Stimulated activated CD4-positive, alpha-beta T cell treated with anti-CD3 and anti-CD28 coated beads, Interleukin-15, amount 100 ng/mL, for 48 hours (primary cell): Measurements from ENCODE around the gene HDAC5.
"Not testable (repeated sequence)": the region's sequence is repeated elsewhere in the genome, so short reads cannot be mapped to it uniquely, and the experiment has no call there.

ENCODE experiments used
- DNase-seq, 2 donors: peaks; one replicate each; pipeline ENCODE4 v3.0.0-alpha.2; 2020; ENCODE audit warnings: low read depth in 2 of 2

Gene HDAC5

DNA sequence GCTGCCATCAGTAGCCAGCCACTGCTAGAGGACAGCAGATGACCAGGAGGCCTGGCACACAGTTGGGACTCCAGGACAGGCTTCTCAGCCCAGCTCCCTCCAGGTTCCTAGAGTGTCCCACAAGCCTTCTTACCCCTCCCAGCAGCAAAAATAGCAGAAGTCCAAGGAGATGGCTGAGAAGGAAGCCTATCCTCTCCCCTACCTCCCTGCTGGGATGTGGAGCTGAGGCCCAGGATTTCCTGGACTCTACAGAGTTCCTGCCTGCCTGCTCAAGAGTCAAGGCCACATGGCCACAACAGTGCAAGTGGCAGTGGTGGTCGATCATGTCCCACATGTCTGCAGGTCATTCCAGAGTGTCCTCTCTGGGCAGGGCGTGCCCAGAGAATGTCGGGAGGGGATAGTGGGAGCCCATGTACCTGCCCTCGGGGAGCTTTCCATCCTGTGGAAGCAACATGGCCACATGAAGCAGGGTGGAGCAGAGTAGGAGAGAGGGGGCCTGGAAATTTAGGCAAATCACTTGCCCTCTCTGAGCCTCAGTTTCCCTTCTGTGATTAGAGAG is 10.6 kb upstream of the HDAC5 start:
- no peak for DNase-seq

DNA sequence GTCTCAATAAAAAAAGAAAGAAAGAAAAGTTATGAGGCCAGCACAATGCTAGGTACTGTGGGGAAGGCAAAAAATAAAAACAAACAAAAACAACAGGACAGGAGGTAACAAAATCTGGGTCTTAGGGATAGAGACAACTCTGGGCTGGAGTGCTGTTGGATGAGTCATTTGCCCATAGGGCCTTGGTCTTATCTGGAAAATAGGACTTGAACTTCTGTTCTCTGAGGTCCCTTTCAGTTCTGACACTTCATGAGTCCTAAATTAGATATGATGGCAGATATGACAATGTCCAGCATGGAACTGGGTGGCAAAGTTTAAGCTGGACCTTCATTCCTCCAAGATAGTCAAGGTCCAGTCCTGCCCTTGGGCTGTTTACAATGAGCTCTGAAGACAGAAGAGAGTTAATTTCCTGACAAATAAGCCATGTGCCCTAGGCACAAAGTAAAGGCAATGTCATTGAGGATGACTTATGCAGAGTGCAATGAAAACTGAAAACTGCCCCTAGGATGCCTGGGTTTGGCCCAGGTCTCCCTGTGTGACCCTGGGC is 8.9 kb upstream of the HDAC5 start:
- no peak for DNase-seq

DNA sequence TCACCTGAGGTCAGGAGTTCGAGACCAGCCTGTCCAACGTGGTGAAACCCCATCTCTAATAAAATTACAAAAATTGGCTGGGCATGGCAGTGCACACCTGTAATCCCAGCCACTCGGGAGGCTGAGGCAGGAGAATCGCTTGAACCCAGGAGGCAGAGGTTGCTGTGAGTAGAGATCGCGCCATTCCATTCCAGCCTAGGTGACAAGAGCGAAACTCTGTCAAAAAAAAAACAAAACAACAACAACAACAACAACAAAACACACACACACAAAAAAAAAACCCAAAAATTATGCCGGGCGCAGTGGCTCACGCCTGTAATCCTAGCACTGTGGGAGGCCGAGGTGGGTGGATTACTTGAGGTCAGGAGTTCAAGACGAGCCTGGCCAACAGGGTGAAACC is 7.9 kb upstream of the HDAC5 start:
- not testable (repeated sequence) for DNase-seq

DNA sequence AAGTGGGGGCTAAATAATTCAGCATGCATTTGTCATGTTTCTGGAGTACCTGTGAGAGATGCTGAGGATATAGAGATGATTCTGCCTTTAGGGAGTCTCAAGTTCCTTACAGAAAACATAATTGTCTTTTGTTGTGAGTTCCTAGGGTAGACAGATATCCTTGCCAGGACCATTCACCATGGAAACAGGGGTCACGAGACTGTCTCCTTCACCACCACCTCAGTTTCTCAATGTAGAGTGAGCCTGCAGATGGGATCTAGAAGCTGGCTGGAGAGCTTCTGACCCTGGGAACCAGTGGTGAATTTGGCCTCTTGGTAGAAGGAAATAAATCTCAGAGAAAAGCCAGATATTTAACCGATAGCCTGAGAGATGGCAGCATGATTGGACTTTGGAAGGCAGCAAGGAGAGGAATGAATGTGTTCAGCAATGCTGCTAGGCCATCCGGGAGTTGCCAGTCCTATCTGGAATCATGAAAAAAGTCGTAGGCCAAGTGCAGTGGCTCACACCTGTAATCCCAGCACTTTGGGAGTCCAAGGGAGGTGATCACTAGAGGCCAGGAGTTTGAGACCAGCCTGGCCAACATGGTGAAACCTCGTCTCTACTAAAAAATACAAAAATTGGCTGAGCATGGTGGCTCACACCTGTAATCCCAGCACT is 7.4 kb upstream of the HDAC5 start:
- DNase-seq, result no peak

DNA sequence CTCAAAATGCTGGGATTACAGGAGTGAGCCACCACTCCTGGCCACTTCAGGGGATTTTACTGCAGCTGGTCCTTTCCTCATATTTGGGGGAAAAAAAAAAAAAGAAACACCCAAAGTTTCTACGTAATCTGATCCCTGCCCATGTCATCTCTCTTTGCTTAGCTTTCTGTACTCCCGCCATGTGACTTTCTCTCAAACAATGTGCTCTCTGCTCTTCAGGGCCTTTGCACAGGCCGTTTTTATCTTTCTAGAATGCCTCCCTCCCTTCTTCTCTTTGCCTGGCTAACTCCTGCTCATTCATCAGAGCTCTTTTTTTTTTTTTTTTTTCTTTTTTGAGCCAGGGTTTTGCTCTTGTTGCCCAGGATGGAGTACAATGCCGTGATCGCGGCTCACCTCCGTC is 4.9 kb upstream of the HDAC5 start:
- no peak for DNase-seq

DNA sequence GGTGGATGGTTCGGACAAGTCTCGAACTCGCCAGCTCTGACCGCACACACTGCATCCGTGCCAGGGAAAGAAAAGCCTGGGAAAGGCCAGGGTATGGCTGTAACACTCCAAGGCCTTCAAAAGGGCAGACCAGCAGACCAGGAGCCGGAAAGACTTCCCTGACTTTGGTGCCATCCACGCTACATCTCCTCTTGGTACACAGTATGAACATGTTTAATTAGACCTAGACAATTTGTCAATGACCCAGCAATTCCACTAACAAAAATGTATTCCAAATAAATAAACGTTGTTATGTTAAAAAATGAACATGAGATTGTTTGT is 637 bp upstream of the HDAC5 start:
- no peak for DNase-seq

DNA sequence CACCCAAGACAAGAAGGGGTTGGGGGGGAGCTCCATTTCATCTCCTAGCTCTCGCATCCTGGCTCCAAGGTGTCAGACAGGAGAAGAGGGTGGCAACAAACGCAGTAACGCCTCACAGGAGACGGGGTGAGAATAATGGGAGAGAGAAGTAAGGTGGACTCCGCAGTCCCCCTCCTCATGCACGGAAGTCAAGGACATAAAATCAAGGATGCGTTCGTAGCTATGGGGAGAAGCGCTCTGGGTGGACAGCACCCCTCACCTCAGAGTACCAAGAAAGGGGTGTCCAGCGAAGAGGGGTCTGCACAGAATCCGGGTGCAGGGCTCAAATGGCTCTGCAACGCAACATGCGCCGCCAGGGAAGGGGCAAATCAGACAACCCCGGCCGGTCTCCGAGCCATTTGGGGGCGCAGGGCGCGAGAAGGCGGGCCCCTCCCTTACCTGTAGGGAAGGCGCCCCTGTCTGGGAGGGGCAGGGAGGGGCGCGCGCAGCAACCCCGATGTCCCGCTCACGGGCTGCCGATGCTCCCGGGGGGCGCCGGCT is 555 bp downstream of the HDAC5 start:
- DNase-seq, result no peak

DNA sequence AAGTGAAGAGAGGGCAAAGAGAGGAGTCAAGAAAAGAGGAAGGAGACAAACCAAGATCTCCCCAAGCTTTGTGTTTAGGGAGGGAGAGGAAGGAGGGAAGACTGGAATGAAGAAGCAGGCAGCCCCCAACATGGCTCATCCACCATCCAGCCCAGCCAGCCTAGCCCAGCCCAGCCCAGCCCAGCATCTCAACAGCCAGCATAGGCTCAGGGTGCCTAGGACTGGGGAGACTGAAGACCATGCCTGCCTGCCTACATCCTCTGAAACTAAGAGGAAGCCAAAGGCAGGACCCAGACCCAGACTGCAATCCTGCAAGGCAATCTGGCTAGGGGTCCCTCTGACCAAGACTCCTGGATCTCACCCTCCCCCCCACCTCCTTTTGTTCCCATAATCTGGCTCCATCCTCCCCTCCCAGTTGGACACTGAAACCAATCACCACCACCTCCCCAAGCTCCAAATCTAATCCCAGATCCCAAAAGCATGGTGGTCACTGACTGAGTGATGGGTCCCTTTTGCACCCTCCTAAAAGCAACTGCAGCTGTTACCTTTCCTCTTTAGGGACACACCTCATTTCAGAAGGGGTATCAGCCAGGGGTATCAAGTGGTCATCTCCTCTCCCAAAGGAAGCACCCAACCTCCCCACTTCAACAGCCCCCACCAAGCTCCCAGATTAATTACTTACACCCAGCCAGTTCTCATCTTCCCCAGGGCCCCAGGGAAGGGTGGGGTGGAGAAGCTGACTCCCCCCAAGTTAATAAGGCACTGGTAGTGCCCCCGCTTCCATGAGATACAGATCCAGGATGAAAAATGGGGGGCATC is 1.2 kb downstream of the HDAC5 start:
- no peak for DNase-seq

DNA sequence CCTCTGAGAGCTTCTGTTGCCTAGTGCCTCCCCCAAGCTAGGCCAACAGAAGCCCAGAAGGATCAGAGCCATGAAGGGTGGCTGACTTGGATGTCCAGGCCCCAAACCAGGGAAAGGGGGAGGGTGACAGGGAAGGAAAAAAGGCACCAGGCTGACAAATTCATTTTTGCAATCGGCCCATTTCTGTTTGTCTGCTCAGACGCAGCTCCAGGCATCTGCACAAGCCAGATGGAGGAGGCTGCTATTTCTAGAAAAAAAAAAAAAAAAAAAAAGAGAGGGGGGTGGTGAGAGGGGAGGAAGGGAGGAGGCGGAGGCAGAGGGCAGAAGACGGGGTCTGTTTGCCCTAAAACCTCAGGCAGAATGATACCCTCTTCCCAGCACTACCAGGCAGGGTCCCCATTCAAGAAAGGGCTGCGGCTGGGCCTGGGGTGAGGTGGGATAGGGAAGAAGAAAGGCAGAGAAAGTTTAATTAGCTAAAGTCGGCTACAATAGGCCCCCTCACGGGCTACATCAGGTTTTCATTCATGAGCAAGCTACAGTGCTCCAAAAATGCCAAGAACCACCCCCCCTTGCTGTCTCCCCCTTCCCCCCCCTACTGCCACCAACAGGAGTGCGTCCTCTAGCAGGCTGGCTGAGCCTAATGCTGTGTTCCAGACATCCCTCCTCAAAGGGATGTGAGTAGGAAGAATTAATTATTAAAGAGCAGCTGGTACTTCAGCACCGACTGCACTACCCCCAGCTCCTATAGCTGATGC is 2.4 kb downstream of the HDAC5 start:
- no peak for DNase-seq

DNA sequence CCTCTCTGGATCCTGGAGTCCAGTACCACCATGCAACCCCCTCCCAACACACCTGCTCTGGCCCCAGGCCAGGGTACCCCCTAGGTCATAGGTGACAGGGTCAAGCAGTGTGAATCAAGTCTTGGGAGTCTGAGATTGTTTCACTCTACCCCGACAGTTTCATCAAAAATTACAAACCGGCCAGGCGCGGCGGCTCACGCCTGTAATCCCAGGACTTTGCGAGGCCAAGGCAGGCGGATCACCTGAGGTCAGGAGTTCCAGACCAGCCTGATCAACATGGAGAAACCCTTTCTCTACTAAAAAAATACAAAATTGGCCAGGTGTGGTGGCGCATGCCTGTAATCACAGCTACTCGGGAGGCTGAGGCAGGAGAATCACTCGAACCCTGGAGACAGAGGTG is 3.2 kb downstream of the HDAC5 start:
- DNase-seq, result not testable (repeated sequence)

DNA sequence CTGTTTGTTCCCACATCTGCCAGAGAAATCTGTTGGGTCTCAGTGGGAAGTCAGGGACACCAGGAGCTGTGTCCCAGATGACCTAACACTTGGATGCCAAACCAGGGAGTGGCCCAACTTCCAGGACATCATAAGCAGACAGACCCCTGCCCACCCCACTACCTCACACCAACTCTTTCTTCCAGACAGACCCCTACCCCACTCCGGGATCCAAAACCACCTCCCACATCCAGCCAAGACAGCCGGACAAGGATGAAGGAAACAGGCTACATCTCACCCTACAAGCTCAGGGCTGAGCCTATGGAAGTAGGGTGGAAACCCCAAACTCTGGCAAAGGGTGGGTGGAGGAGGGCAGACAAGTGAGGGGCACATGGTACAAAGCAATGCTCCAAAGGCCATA is 3.6 kb downstream of the HDAC5 start:
- DNase-seq, result no peak

DNA sequence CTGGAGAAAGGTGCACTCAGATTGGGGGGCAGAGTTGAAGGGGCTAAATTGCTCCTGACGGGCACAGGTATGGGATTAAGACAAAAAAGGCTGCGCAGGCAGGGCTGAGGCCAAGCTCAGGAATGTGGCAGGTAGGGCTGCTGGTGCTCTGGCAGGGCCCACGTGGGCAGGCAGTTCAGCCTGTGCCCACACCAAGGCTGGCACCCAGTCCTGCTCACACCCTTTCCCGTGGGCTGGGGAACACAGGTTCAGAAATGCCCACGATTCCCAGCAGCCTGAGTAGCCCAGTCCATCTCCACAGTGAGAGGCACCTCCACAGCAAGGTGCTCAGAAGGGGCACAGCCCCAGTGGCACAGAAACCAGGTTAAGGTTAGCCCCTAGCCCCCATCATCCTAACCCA is 4.4 kb downstream of the HDAC5 start:
- DNase-seq, result no peak

DNA sequence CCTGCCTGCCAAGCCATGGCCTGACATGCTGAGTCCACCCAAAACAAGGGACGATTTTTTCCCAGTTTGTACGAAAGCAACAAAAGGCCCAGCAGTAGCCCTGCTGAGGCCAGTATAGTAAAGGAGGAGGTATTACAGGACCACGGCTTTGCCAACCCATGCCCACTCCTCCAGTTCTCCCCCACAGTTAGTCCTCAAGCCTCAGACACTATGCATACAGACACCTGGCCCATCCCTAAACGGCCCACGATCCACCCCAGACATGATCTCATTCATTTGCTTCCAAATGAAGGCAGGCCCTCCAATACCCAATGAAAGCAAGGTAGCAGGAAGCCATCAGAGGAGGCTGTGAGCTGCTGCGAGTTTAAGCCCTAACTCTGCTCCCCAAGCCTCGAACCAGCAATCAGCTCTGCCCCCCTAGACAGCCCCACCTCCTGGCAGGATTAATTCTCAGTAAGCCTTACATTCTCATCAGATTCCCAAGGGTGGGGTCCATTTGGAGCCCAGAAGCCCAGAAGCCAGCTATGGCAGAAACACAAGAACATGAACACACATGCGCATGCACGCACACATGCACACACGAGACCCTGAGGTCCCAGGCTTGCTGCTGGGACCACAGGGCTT is 4.9 kb downstream of the HDAC5 start:
- DNase-seq, result no peak

DNA sequence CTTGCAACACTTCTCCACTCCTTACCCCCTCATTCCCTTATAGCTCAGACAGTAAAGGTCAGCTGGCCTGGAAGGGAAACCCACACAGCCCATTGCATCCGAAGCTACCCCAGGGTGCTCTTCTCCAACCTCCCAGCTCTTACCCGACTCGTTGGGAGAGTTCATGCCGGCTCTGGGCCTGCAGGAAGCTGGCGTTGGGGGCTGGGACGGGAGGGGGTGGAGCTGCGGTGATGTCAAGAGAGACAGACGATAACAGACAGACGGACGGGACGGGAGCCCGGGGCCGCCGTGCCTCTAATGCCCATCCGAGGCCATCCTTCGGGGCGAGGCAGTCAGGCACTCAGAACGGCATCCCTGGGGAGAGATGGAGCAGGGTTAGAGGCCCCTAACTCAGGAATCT is 6.1 kb downstream of the HDAC5 start:
- DNase-seq, result no peak

DNA sequence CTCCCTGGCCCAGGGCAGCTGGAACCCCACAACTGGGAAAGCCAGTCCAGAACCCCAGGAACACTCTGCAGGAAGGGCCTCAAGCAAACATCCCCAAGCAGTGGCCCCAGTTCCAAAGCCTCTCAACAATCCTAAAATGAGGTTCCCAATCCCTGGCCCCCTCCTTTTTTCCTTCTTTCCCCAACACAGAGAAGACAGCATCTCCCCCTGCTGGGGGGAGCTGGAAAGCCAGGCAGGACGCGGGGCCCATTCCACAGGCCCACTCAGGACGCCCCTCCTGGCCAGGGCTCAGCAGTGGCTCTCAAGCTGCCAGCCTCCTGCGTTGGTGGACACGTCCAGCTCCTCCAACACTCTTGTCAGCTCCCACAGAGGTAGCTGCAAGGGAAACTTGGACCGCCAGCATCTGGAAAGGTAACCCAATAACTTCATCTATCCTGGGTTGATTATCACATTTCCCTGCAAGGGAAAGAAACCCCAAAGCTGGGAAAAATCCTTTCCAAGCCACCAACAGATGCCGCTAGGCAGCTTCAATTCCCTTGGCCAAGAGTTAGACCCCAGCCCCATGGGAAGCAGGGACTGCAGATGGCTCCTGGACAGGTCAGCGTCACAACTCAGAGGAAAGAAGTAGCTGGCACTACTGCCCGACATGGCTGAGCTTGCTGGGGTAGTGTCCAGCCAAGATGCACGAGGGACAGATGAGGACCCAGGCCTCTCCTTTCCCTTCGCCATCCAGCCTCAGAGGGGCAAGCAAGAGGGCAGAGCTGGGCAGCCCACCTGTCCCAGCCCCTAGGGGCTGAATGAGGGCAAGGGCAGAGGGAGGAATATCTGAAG is 7.6 kb downstream of the HDAC5 start:
- no peak for DNase-seq

DNA sequence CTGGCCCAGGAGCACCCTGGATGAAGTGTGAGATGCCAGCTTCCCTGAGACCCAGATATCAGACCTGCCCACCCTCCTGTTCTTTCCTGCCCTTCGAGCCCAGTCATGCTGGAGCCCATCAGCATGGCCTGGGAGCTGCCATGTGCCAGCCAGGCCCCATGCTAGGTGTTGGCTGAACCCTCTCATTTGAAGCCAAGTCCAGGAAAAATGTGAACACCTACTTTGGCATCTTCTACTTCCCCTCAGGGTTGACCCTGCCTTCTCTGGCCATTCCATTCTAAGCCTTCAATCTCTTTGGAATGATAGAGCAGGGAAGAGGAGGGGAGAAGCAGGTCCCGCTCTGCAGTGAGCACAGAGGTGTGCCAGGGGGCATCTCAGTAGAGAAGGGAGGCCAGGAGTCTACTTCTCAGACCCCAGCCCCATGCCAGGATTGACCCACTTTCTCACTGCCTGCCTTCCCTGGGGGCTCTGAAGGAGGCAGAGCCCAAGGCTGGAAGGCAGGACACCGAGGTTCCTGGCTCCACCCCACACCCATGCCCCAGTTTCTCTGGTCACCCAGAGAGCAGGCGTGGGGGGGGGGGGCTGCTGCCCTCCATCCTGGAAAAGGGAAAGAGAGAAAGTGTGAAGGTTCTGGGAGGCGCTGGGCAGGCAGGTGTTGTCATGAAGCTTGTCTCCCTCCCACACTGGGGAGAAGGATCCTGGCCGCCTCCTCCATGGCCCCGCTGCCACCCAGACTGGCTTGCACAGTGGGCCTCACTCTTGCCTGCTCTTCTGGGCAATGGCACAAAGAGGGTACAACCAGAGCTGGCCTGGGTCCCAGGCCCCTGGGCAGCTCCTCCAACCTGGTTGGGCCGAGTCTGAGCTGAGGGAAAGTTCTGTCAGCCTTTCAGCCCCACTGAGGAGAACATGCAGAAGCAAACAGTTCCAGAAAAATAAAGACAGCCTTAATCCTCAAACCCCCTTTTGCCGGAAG is 9.3 kb downstream of the HDAC5 start:
- DNase-seq, result no peak

DNA sequence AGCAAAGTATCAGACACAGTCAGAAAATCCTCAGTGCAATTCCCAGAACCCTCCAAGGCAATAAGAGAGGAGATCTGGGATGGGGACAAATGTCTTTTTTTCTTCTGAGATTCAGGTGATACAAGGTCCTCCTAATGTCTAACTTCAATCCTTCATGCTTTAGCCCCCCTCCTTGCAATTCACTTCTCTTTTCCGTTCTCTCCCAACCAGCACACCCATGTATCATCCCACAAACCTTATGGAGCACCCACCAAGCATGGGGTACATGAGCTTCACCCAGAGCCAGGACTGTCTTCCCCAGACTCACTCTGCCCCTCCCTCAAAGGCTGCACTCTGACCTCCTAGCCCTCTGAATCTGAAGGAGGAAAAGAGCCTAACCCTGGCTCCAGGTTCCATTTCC is 10.1 kb downstream of the HDAC5 start:
- DNase-seq, result no peak

DNA sequence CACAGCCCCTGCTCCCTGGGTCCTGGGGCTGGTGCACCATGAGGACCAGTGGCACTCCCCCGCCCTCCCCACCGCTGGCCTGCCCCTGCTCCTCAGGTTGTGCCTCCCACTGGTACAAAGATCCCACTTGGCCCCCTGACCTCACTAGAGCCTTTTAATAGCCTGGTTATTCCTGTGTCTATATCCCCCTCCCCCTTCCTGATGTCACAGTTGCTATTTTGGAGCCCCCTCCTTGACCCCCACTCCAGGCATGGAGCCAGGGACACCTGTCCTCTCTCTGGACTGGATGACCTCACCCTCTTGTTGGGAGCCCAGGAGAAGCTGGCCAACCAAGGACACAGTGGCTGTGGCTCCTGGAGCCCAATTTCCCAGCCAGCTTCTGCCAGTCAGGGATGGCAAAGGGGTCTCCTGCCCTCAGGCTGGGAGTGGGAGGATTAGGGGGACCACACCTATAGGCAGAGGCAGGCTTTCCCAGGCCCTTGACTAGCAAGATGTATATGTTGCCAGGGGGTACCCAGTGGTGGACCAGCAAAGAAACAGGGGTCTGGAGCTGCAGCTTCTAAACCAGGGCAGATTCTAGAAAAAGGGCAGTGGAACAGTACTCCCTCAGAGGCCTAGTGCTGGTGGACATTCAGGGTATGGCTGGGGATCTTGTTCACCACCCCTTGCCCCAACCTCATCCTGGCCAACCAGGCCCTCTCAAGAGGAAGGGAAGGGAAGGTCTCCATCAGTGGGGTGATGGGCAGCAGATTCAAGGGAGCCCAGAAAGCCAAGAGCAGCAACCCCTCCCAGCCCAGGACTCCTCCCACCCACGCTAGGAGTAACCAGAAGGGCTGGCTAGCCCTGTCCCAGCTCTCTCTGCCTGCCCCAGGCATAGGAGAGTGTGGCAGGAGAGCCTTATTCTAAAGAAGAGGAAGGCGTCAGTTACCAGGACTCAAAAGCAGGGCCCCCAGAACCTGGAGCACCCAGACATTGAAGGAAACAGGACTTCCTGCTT is 10.9 kb downstream of the HDAC5 start:
- no peak for DNase-seq
